Fibroblast of skin of left biceps (primary cell): ENCODE data around the gene NIPAL1.
"Not testable (repeated sequence)": the region's sequence is repeated elsewhere in the genome, so short reads cannot be mapped to it uniquely, and the experiment has no call there.

Source experiments
- DNase-seq, 2 experiments: peaks; one replicate each; pipeline ENCODE4 v3.0.0-alpha.2; 2013; ENCODE audit warnings: low read depth in 2 of 2

Gene NIPAL1

GRCh38 chr4:48016141-48017107 is at the start of gene NIPAL1, which contains the start of gene CNGA1:
NIPAL1 (plus strand) TSS chr4:48016772; CDS start chr4:48016840, 68 bp downstream.
CNGA1 (minus strand) TSS chr4:48016681; CDS start chr4:47952689, 63,992 bp downstream.
- DNase-seq = no peak

- DNase-seq = no peak
Measured at GRCh38 chr4:47968847-47969246, 47.7 kb upstream of the NIPAL1 start.

- no peak for DNase-seq
Measured at GRCh38 chr4:47972181-47972580, 44.4 kb upstream of the NIPAL1 start.

GRCh38 chr4:47972721-47973120 is 43.9 kb upstream of the NIPAL1 start:
- DNase-seq = no peak

GRCh38 chr4:47974566-47974965 is 42.0 kb upstream of the NIPAL1 start:
- no peak for DNase-seq

- no peak for DNase-seq
Measured at GRCh38 chr4:47990145-47990544, 26.4 kb upstream of the NIPAL1 start.

- not testable (repeated sequence) for DNase-seq
Measured at GRCh38 chr4:47992475-47992874, 24.1 kb upstream of the NIPAL1 start.

GRCh38 chr4:47996021-47996420 is 20.6 kb upstream of the NIPAL1 start:
- DNase-seq = no peak

GRCh38 chr4:48002267-48002666 is 14.3 kb upstream of the NIPAL1 start:
- DNase-seq = no peak

- not testable (repeated sequence) for DNase-seq
Measured at GRCh38 chr4:48003568-48003967, 13.0 kb upstream of the NIPAL1 start.

GRCh38 chr4:48005781-48006180 is 10.8 kb upstream of the NIPAL1 start:
- no peak for DNase-seq

GRCh38 chr4:48008021-48008596 is 8.5 kb upstream of the NIPAL1 start:
- no peak for DNase-seq

GRCh38 chr4:48010906-48011305 is 5.7 kb upstream of the NIPAL1 start:
- DNase-seq = not testable (repeated sequence)

GRCh38 chr4:48011722-48012121 is 4.8 kb upstream of the NIPAL1 start:
- no peak for DNase-seq

- DNase-seq = no peak
Measured at GRCh38 chr4:48012824-48013223, 3.7 kb upstream of the NIPAL1 start.

- no peak for DNase-seq
Measured at GRCh38 chr4:48015216-48015615, 1.4 kb upstream of the NIPAL1 start.

GRCh38 chr4:48015678-48016077 is 894 bp upstream of the NIPAL1 start:
- DNase-seq = no peak

- DNase-seq = no peak
Measured at GRCh38 chr4:48017108-48017571, 568 bp downstream of the NIPAL1 start.

- DNase-seq = no peak
Measured at GRCh38 chr4:48018112-48018511, 1.5 kb downstream of the NIPAL1 start.

GRCh38 chr4:48021100-48021499 is 4.5 kb downstream of the NIPAL1 start:
- no peak for DNase-seq

GRCh38 chr4:48022192-48022799 is 5.7 kb downstream of the NIPAL1 start:
- DNase-seq = no peak

- no peak for DNase-seq
Measured at GRCh38 chr4:48024522-48024921, 8.0 kb downstream of the NIPAL1 start.
